ENCODE measurements around the gene VSIG8.

- TF ChIP-seq POLR2AphosphoS5 (IDR thresholded peaks at IDR 0.05; ENCODE audit: low read depth, low read length), result no peak
- TF ChIP-seq POLR2A (IDR thresholded peaks at IDR 0.05; ENCODE audit: low read depth, low read length), result no peak
- TF ChIP-seq SPI1 (IDR thresholded peaks at IDR 0.05; ENCODE audit: low read depth, low read length), result peak; percentile 94
These were observed 26.7 kb upstream of the VSIG8 start for GRCh38 chr1:159889202-159889601.
